HepG2 (cell line): ENCODE results near the gene LSM12. TPM values are rescaled to one million over a fixed set of nuclear protein-coding genes. Genes with fewer than 3 reads are reported as not detected.
A peak's percentile ranks its signal among the peaks of the same experiment; 100 is the strongest.

ENCODE experiments used
- ATF2 ChIP-seq: sonication (generic); formaldehyde crosslinking; IDR thresholded peaks from 2 replicates; pipeline ENCODE4 v1.4.0; 2020; ENCODE audit warnings: missing genetic modification reagents
- BCL6 ChIP-seq: IDR thresholded peaks from 2 replicates; pipeline ENCODE4 v1.6.1; 2016; ENCODE audit warnings: missing genetic modification reagents, missing compliant biosample characterization
- CENPBD1 ChIP-seq: sonication (generic); formaldehyde crosslinking; IDR thresholded peaks from 2 replicates; pipeline ENCODE4 v1.8.0; 2022; ENCODE audit warnings: missing genetic modification reagents, low read depth, mild to moderate bottlenecking, borderline replicate concordance
- GPN1 ChIP-seq: sonication (generic); formaldehyde crosslinking; IDR thresholded peaks from 2 replicates; pipeline ENCODE4 v1.5.1; 2020; ENCODE audit warnings: missing genetic modification reagents, borderline replicate concordance
- HNRNPUL1 ChIP-seq: fragments of 200-400 bp; formaldehyde crosslinking; IDR thresholded peaks from 2 replicates; pipeline ENCODE4 v1.6.1; 2017; ENCODE audit warnings: low read depth, mild to moderate bottlenecking, low read length, moderate library complexity
- NFYB ChIP-seq: sonication (generic); formaldehyde crosslinking; IDR thresholded peaks from 2 replicates; pipeline ENCODE4 v1.4.0; 2020; ENCODE audit warnings: missing genetic modification reagents
- NONO ChIP-seq, 2 experiments: fragments of 450-650 bp in 1 of 2; sonication (generic) in 1 of 2; formaldehyde crosslinking in 1 of 2; IDR thresholded peaks in 1 of 2; conservative IDR thresholded peaks in 1 of 2; 2 replicates each; pipeline versions ENCODE4 v1.6.1 to v1.8.0; 2017 to 2022; ENCODE audit warnings: mild to moderate bottlenecking in 1 of 2, missing genetic modification reagents in 1 of 2, moderate library complexity in 1 of 2
- SPEN ChIP-seq: sonication (generic); formaldehyde crosslinking; IDR thresholded peaks from 2 replicates; pipeline ENCODE4 v1.5.1; 2020; ENCODE audit warnings: low read depth, mild to moderate bottlenecking, missing genetic modification reagents
- TFAP4 ChIP-seq: sonication (generic); IDR thresholded peaks from 2 replicates; pipeline ENCODE4 v1.6.1; 2016; ENCODE audit warnings: low read depth, borderline replicate concordance
- ZFP82 ChIP-seq: sonication (generic); formaldehyde crosslinking; IDR thresholded peaks from 2 replicates; pipeline ENCODE4 v1.5.1; 2020; ENCODE audit warnings: mild to moderate bottlenecking, missing genetic modification reagents, borderline replicate concordance
- ZNF17 ChIP-seq: sonication (generic); formaldehyde crosslinking; IDR thresholded peaks from 2 replicates; pipeline ENCODE4 v1.5.0; 2020; ENCODE audit warnings: mild to moderate bottlenecking, missing genetic modification reagents
- ZNF614 ChIP-seq: IDR thresholded peaks from 2 replicates; pipeline ENCODE4 v1.6.1; 2018; ENCODE audit warnings: missing biosample characterization, missing genetic modification reagents, inconsistent platforms, borderline replicate concordance
- ZNF749 ChIP-seq: sonication (generic); formaldehyde crosslinking; IDR thresholded peaks from 2 replicates; pipeline ENCODE4 v1.8.0; 2022; ENCODE audit warnings: mild to moderate bottlenecking, missing genetic modification reagents, moderate library complexity, borderline replicate concordance
- polyA plus RNA-seq, 8 experiments: library from polyadenylated mRNA; depleted of rRNA in 3 of 8; stranded (reverse) in 7 of 8; unstranded in 1 of 8; fragments of >200 nt; fragmentation: Illumina TruSeq in 4 of 8; extraction: Trizol in 4 of 8; gene quantifications; 2 replicates each; pipeline versions ENCODE4 v1.2.1 to v1.2.3, GENCODE V29; 2011 to 2016; ENCODE audit warnings: low read depth in 4 of 8, missing spikeins in 1 of 8, mixed read lengths in 1 of 8; ENCODE audit not compliant: insufficient read depth in 1 of 8
- total RNA-seq, 5 experiments: library from RNA; depleted of rRNA; stranded (reverse); fragments of >200 nt; fragmentation: Illumina TruSeq; extraction: Trizol; gene quantifications; 2 replicates each; pipeline ENCODE4 v1.2.3, GENCODE V29; 2016; ENCODE audit warnings: low read depth in 1 of 5
- TF ChIP-seq, protein P1 (sequence below): sonication (generic); formaldehyde crosslinking; IDR thresholded peaks from 2 replicates; pipeline ENCODE4 v1.4.0; 2020; ENCODE audit warnings: missing genetic modification reagents
- TF ChIP-seq, protein P2 (sequence below): sonication (generic); formaldehyde crosslinking; IDR thresholded peaks from 2 replicates; pipeline ENCODE4 v1.8.0; 2022; ENCODE audit warnings: mild to moderate bottlenecking, missing genetic modification reagents
- TF ChIP-seq, protein P3 (sequence below): sonication (generic); formaldehyde crosslinking; IDR thresholded peaks from 2 replicates; pipeline ENCODE4 v1.4.0; 2020; ENCODE audit warnings: missing genetic modification reagents
- TF ChIP-seq, protein P4 (sequence below): sonication (generic); formaldehyde crosslinking; IDR thresholded peaks from 2 replicates; pipeline ENCODE4 v1.5.1; 2020; ENCODE audit warnings: mild to moderate bottlenecking, missing genetic modification reagents

LSM12 gene
- total and polyA plus RNA-seq, 2 of the 13 experiments (the other 11 are each of a cell fraction or from before 2014, with no cell fraction given): 52.8 to 55.7 TPM

GRCh38 chr17:44001461-44001920 is 65.0 kb downstream of the LSM12 start (continued):
- TF ChIP-seq, protein P1, sequence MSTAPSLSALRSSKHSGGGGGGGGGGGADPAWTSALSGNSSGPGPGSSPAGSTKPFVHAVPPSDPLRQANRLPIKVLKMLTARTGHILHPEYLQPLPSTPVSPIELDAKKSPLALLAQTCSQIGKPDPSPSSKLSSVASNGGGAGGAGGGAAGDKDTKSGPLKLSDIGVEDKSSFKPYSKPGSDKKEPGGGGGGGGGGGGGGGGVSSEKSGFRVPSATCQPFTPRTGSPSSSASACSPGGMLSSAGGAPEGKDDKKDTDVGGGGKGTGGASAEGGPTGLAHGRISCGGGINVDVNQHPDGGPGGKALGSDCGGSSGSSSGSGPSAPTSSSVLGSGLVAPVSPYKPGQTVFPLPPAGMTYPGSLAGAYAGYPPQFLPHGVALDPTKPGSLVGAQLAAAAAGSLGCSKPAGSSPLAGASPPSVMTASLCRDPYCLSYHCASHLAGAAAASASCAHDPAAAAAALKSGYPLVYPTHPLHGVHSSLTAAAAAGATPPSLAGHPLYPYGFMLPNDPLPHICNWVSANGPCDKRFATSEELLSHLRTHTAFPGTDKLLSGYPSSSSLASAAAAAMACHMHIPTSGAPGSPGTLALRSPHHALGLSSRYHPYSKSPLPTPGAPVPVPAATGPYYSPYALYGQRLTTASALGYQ: 0 out of 2 replicates have a peak, but pooled peaks have one; percentile 44
- TF ChIP-seq TFAP4 (peak; percentile 25; the same call in 1 of the 2 replicates), HNRNPUL1 (no peak), ZNF17 (no peak), ATF2 (CRISPR knock-in tag) (no peak), BCL6 (CRISPR knock-in tag) (peak; percentile 24), NFYB (CRISPR knock-in tag) (peak; percentile 50; the same call in 1 of the 2 replicates), ZNF614 (peak; percentile 53; the same call in 1 of the 2 replicates), ZFP82 (CRISPR knock-in tag) (0 out of 2 replicates have a peak, but pooled peaks have one; percentile 4), GPN1 (CRISPR knock-in tag) (no peak), ZNF749 (CRISPR knock-in tag) (peak; percentile 21; the same call in 1 of the 2 replicates), SPEN (CRISPR knock-in tag) (0 out of 2 replicates have a peak, but pooled peaks have one; percentile 17), CENPBD1 (CRISPR knock-in tag) (no peak), NONO (IDR thresholded peaks at IDR 0.05) (no peak), NONO (CRISPR knock-in tag; conservative IDR thresholded peaks at IDR 0.05) (peak; percentile 58; the same call in 1 of the 2 replicates)
- TF ChIP-seq, protein P2, sequence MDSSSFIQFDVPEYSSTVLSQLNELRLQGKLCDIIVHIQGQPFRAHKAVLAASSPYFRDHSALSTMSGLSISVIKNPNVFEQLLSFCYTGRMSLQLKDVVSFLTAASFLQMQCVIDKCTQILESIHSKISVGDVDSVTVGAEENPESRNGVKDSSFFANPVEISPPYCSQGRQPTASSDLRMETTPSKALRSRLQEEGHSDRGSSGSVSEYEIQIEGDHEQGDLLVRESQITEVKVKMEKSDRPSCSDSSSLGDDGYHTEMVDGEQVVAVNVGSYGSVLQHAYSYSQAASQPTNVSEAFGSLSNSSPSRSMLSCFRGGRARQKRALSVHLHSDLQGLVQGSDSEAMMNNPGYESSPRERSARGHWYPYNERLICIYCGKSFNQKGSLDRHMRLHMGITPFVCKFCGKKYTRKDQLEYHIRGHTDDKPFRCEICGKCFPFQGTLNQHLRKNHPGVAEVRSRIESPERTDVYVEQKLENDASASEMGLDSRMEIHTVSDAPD (CRISPR knock-in tag): no peak
- TF ChIP-seq, protein P3, sequence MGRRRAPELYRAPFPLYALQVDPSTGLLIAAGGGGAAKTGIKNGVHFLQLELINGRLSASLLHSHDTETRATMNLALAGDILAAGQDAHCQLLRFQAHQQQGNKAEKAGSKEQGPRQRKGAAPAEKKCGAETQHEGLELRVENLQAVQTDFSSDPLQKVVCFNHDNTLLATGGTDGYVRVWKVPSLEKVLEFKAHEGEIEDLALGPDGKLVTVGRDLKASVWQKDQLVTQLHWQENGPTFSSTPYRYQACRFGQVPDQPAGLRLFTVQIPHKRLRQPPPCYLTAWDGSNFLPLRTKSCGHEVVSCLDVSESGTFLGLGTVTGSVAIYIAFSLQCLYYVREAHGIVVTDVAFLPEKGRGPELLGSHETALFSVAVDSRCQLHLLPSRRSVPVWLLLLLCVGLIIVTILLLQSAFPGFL (CRISPR knock-in tag): no peak
- TF ChIP-seq, protein P4, sequence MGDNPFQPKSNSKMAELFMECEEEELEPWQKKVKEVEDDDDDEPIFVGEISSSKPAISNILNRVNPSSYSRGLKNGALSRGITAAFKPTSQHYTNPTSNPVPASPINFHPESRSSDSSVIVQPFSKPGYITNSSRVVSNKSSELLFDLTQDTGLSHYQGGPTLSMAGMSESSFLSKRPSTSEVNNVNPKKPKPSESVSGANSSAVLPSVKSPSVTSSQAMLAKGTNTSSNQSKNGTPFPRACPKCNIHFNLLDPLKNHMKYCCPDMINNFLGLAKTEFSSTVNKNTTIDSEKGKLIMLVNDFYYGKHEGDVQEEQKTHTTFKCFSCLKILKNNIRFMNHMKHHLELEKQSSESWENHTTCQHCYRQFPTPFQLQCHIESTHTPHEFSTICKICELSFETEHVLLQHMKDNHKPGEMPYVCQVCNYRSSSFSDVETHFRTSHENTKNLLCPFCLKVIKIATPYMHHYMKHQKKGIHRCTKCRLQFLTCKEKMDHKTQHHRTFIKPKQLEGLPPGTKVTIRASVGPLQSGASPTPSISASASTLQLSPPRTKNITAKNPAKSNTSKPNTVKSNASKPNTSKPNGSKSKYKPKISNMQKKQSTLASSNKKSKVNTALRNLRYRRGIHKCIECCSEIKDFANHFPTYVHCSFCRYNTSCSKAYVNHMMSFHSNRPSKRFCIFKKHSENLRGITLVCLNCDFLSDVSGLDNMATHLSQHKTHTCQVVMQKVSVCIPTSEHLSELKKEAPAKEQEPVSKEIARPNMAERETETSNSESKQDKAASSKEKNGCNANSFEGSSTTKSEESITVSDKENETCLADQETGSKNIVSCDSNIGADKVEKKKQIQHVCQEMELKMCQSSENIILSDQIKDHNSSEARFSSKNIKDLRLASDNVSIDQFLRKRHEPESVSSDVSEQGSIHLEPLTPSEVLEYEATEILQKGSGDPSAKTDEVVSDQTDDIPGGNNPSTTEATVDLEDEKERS (CRISPR knock-in tag): no peak
